OCI-LY3 (cell line): ENCODE data around the gene DNASE1L3.

ENCODE experiments used
- H2AFZ ChIP-seq: fragments of 200-600, 300-600 bp; shearing (Covaris generic); 2 replicates; pipeline ENCODE4 v1.6.0; 2014; ENCODE audit warnings: antibody characterized with exemption, low read depth, low read length
- H3K27ac ChIP-seq: fragments of 200-600, 300-600 bp; sonication (generic); 2 replicates; pipeline ENCODE4 v1.5.1; 2014; ENCODE audit warnings: mild to moderate bottlenecking, low read length, moderate library complexity, mixed read lengths
- H3K27me3 ChIP-seq: fragments of 200-600, 300-600 bp; sonication (generic); 2 replicates; pipeline ENCODE4 v1.6.1; 2014; ENCODE audit warnings: low read depth, low read length, mixed read lengths
- H3K36me3 ChIP-seq: fragments of 200-600, 300-600 bp; sonication (generic); replicated peaks from 2 replicates; pipeline ENCODE3; 2014; ENCODE audit warnings: low read depth, low read length, mixed read lengths
- H3K4me1 ChIP-seq: fragments of 300-600, 200-600 bp; sonication (generic); 2 replicates; pipeline ENCODE4 v1.6.1; 2014; ENCODE audit warnings: low read length, mixed read lengths
- H3K4me2 ChIP-seq: fragments of 200-600, 300-600 bp; sonication (generic); 2 replicates; pipeline ENCODE4 v1.6.1; 2014; ENCODE audit warnings: low read length, mixed read lengths
- H3K4me3 ChIP-seq: fragments of 300-600, 200-600 bp; sonication (generic); 2 replicates; pipeline ENCODE4 v1.5.1; 2014; ENCODE audit warnings: antibody characterized with exemption, mild to moderate bottlenecking, low read length, moderate library complexity
- H3K79me2 ChIP-seq: fragments of 300-600, 200-600 bp; shearing (Covaris generic); 2 replicates; pipeline ENCODE4 v1.6.1; 2014; ENCODE audit warnings: mild to moderate bottlenecking, low read length, mixed read lengths
- H3K9ac ChIP-seq: fragments of 300-600, 200-600 bp; shearing (Covaris generic); 2 replicates; pipeline ENCODE4 v1.6.0; 2014; ENCODE audit warnings: mild to moderate bottlenecking, low read length, moderate library complexity
- H3K9me3 ChIP-seq: fragments of 200-600, 300-600 bp; shearing (Covaris generic); 2 replicates; pipeline ENCODE4 v1.6.1; 2014; ENCODE audit warnings: low read length, mixed read lengths; ENCODE audit not compliant: insufficient read depth
- H4K20me1 ChIP-seq: fragments of 200-600, 300-600 bp; sonication (generic); 2 replicates; pipeline ENCODE4 v1.6.1; 2016; ENCODE audit warnings: low read length, mixed read lengths; ENCODE audit not compliant: insufficient read depth
- EZH2phosphoT487 ChIP-seq: fragments of 200-600 bp; shearing (Covaris generic); IDR thresholded peaks from 2 replicates; pipeline ENCODE4 v1.6.1; 2018; ENCODE audit warnings: antibody characterized with exemption, mixed run types, low read depth
- TF ChIP-seq, protein P1 (sequence below): fragments of 200-600, 300-600 bp; sonication (generic); IDR thresholded peaks from 2 replicates; pipeline ENCODE4 v1.5.1; 2014; ENCODE audit warnings: antibody characterized with exemption, low read length, low read depth

The DNASE1L3 gene

DNA sequence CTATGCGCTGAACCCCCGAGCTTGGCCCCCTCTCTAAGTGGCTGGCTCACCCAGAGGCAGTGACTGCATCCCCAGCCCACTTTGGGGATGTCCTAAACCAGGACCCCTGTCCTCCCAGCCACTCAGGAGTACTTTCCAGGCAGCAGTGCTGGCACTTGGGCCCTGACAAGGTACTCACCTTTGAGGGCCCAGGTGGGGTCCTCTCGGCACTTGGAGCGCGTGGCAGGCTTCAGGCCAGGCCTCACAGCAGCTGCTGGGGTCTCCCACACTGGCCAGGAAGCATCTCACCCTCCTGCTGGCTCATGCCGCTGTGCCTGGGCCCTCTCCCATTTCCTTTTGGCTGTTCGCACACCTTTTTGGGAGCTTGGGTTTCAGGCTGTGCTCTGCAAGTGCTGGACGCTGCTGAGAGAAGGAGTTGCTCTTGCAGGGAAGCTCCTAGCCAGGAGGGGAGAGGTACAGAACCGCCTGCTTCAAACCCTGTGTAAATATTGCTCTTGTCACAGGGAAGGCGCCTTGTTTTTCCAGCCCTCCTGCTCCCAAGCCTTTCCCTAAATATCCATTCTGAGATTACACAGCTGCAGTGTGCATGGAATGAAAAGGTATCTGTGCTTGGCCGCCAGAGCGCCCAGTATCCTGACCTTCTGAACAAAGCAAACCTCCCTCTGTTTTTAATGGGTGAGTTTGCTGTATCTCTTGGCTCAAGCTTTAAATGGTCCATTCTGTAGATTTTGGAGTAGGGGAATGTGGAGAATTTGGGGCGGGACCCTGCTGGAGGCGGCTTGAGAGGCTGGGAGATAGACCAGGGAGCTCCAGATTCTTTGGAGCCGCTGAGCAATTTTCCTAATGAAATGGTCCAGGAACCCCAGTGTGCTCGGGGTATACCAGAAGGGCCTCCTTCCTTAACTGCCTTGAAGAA is 45.6 kb downstream of the DNASE1L3 start:
- no peak overlapping the region for H3K27ac ChIP-seq

DNA sequence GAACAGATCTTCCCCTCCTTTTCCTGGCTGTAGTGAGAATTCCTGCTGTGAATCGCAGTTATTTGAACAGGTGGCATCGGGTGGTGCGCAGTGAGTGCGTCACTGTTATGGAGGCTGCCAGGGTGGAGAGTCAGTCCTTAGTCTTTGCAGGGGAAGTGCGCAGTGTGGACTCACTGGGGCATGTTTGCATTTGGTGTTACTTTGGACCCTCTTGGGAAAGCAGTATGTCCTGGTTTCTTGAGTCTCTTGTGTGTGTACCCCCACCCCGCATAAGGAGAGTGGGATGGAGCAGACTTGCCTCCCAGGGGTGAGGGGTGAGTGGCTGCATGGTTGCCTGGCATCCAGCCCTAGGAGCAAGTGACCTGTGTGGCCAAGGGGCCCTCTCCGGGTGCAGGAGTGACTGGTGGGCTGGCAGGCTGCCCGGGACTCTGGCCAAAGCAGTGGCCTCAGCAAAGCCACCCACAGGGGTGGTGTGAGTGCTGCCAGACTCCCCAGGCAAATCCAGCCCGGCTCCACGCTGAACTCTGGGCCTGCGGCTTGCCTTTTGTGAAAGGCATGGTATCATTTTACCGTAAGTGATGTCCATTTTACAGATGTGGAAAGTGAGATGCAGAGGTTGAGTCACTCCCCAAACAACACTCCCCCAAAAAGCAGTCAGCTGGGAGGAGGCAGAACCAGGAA is 46.4 kb downstream of the DNASE1L3 start:
- H3K4me2 ChIP-seq = no peak overlapping the region
- H4K20me1 ChIP-seq = no peaks in the 10 kb centered on the region
- no peaks in the 10 kb centered on the region for H3K9me3 ChIP-seq
- no peak overlapping the region for H3K4me3 ChIP-seq
- no peak overlapping the region for H2AFZ ChIP-seq
- no peaks in the 10 kb centered on the region for H3K27me3 ChIP-seq
- H3K9ac ChIP-seq = no peak overlapping the region
- no peaks in the 10 kb centered on the region for H3K4me1 ChIP-seq
- H3K36me3 ChIP-seq = no peaks in the 10 kb centered on the region
- TF ChIP-seq, protein P1, sequence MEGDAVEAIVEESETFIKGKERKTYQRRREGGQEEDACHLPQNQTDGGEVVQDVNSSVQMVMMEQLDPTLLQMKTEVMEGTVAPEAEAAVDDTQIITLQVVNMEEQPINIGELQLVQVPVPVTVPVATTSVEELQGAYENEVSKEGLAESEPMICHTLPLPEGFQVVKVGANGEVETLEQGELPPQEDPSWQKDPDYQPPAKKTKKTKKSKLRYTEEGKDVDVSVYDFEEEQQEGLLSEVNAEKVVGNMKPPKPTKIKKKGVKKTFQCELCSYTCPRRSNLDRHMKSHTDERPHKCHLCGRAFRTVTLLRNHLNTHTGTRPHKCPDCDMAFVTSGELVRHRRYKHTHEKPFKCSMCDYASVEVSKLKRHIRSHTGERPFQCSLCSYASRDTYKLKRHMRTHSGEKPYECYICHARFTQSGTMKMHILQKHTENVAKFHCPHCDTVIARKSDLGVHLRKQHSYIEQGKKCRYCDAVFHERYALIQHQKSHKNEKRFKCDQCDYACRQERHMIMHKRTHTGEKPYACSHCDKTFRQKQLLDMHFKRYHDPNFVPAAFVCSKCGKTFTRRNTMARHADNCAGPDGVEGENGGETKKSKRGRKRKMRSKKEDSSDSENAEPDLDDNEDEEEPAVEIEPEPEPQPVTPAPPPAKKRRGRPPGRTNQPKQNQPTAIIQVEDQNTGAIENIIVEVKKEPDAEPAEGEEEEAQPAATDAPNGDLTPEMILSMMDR = no peak
- H3K27ac ChIP-seq = no peak overlapping the region
- no peaks in the 10 kb centered on the region for H3K79me2 ChIP-seq

More for the DNA sequence above, 45.6 kb downstream of the DNASE1L3 start:
- Histone ChIP-seq H4K20me1 (no peaks in the 10 kb centered on the region), H3K9ac (no peak overlapping the region), H3K4me1 (no peaks in the 10 kb centered on the region), H2AFZ (no peak overlapping the region), H3K4me3 (no peak overlapping the region), H3K36me3 (no peaks in the 10 kb centered on the region), H3K79me2 (no peaks in the 10 kb centered on the region), H3K4me2 (no peak overlapping the region), H3K9me3 (no peaks in the 10 kb centered on the region), H3K27me3 (no peaks in the 10 kb centered on the region)
- TF ChIP-seq EZH2phosphoT487 = no peak
- TF ChIP-seq, protein P1 = no peak

DNA sequence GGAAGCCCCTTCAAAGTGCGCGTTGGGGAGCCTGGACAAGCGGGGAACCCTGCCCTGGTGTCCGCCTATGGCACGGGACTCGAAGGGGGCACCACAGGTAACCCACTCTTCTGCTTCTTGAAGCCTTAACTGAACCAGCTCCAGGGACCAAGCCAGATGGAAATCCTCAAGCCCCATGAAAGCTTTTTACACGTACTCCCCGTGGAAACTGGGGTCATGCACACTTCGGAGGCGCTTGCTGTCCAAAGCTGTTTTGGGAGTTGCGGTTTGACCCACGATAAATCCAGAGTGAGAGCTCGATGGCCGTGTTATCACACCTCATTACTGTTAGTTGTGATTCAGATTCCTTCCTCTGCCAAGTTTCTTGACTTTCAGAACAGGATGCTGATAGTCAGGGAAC is 47.5 kb downstream of the DNASE1L3 start:
- Histone ChIP-seq H3K4me1 (no peaks in the 10 kb centered on the region), H3K4me2 (no peak overlapping the region), H3K27me3 (no peaks in the 10 kb centered on the region), H2AFZ (no peak overlapping the region), H3K79me2 (no peaks in the 10 kb centered on the region), H3K9me3 (no peaks in the 10 kb centered on the region), H3K9ac (no peak overlapping the region), H3K4me3 (no peak overlapping the region), H4K20me1 (no peaks in the 10 kb centered on the region), H3K27ac (no peak overlapping the region), H3K36me3 (no peaks in the 10 kb centered on the region)
- no peak for TF ChIP-seq EZH2phosphoT487
- TF ChIP-seq, protein P1 = no peak
